Measurements from ENCODE around the gene GOLGA8J. TPM values are rescaled to one million over a fixed set of nuclear protein-coding genes. Genes with fewer than 3 reads are reported as not detected.
"Not testable (repeated sequence)": the region's sequence is repeated elsewhere in the genome, so short reads cannot be mapped to it uniquely, and the experiment has no call there.

GOLGA8J gene, protein sequence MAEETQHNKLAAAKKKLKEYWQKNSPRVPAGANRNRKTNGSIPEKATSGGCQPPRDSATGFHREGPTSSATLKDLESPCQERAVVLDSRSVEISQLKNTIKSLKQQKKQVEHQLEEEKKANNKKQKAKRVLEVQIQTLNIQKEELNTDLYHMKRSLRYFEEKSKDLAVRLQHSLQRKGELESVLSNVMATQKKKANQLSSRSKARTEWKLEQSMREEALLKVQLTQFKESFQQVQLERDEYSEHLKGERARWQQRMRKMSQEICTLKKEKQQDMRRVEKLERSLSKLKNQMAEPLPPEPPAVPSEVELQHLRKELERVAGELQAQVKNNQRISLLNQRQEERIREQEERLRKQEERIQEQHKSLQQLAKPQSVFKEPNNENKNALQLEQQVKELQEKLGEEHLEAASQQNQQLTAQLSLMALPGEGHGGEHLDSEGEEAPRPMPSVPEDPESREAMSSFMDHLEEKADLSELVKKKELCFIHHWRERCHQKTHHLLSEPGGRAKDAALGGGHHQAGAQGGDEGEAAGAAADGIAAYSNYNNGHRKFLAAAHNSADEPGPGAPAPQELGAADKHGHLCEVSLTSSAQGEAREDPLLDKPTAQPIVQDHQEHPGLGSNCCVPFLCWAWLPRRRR
- total RNA-seq (2013), result 0.17 TPM
- under 1 TPM in 1 of 3 donors, not detected in 2; 0.08 TPM for polyA plus RNA-seq
- polyA minus RNA-seq, result not detected in 2 replicates
- 0.06 to 1.2 (median 0.10) reads per million in 11 experiments for total RNA-seq

DNA sequence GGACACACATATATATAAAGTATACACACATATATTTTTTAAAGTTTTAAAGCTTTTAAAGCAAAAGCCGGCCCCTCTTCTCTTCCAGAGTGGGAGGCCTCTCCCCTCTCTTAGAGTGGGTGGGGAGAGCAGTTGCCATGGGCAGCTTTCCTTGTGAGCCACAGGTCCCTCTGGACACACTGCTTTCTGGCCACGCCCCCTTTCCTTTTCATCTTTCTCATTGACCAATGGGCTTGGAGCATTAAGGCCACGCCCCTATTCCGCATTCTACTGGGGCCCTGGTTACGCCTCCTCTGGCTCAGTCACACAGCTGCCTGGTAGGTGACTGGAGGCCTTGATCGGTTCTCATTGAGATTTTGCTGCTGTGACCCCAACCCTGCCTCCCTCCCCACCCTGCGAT is at the start of gene GOLGA8J:
GOLGA8J (plus strand) TSS at position 301 of the 400 bp plus-strand sequence; CDS start at position 399, 98 bp downstream.
- DNase-seq; H3K36me3 Mint-ChIP-seq; H3K9ac ChIP-seq (ENCODE audit: insufficient read depth, low read length, poor library complexity, severe bottlenecking); H3K4me1 ChIP-seq (ENCODE audit: control insufficient read depth in 1 of 2, insufficient read depth in 2 of 2, low read length in 2 of 2); H3K9me3 ChIP-seq (replicated peaks in 1 of 2; ENCODE audit: control insufficient read depth in 1 of 2, insufficient read depth in 1 of 2, low read length in 2 of 2); H4K20me1 ChIP-seq (ENCODE audit: insufficient read depth, low read length); H3K79me2 ChIP-seq (ENCODE audit: insufficient read depth, low read length); H3K27me3 Mint-ChIP-seq (ENCODE audit: low read depth in 3 of 3); H3K4me3 Mint-ChIP-seq; H3K4me3 ChIP-seq (replicated peaks in 1 of 3; ENCODE audit: low read depth in 2 of 3, low read length in 3 of 3); intact Hi-C loops (cut with micrococcal nuclease); H2AFZ ChIP-seq (ENCODE audit: insufficient read depth, low read depth, low read length, poor library complexity, severe bottlenecking); H3K4me1 Mint-ChIP-seq; H3K9me3 Mint-ChIP-seq; H3K36me3 ChIP-seq (replicated peaks in 1 of 2; ENCODE audit: control insufficient read depth in 1 of 2, insufficient read depth in 2 of 2, low read length in 2 of 2); H3K27me3 ChIP-seq (ENCODE audit: control insufficient read depth in 2 of 2, insufficient read depth in 2 of 2, low read length in 2 of 2); H3K27ac ChIP-seq (ENCODE audit: low read depth in 1 of 2, low read length in 2 of 2); H3K4me2 ChIP-seq (replicated peaks; ENCODE audit: extremely low read depth, low read length, poor library complexity, severe bottlenecking); H3K27ac Mint-ChIP-seq: not testable (repeated sequence)
- WGBS (ENCODE audit: insufficient coverage), result no CpG with 5 or more reads among the region's 7 CpGs

DNA sequence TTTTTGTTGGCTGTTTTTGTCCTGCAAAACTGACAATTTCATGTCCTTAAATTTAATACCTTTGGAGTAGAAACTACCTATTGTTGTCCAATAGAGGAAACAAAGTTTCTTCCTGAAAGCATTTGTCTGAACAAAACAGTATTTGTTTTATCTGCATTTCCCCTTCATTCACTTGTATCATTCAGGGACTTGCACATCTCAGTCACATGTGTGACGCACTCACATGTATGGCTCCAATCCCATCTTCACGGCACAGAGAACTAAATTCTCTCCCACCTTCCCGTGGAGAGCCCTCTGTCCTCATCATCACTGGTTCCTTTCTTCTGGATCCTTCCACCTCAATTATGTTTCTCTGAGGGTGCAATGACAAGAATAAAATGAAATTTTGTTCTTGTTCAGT is 49.5 kb upstream of the GOLGA8J start:
- Histone ChIP-seq H3K9ac (ENCODE audit: insufficient read depth, low read length, poor library complexity, severe bottlenecking) (no peak overlapping the region), H3K36me3 (replicated peaks in 1 of 2; ENCODE audit: control insufficient read depth in 1 of 2, insufficient read depth in 2 of 2, low read length in 2 of 2) (no peaks in the 10 kb centered on the region), H3K4me1 (ENCODE audit: control insufficient read depth in 1 of 2, insufficient read depth in 2 of 2, low read length in 2 of 2) (no peaks in the 10 kb centered on the region), H3K27ac (ENCODE audit: low read depth in 1 of 2, low read length in 2 of 2) (no peak overlapping the region), H4K20me1 (ENCODE audit: insufficient read depth, low read length) (no peaks in the 10 kb centered on the region), H3K4me2 (replicated peaks; ENCODE audit: extremely low read depth, low read length, poor library complexity, severe bottlenecking) (no peak overlapping the region), H3K27me3 (ENCODE audit: control insufficient read depth in 2 of 2, insufficient read depth in 2 of 2, low read length in 2 of 2) (no peaks in the 10 kb centered on the region), H3K79me2 (ENCODE audit: insufficient read depth, low read length) (no peaks in the 10 kb centered on the region), H3K4me3 (replicated peaks in 1 of 3; ENCODE audit: low read depth in 2 of 3, low read length in 3 of 3) (no peak overlapping the region), H3K9me3 (replicated peaks in 1 of 2; ENCODE audit: control insufficient read depth in 1 of 2, insufficient read depth in 1 of 2, low read length in 2 of 2) (no peaks in the 10 kb centered on the region), H2AFZ (ENCODE audit: insufficient read depth, low read depth, low read length, poor library complexity, severe bottlenecking) (no peak overlapping the region)
- intact Hi-C loops (cut with micrococcal nuclease), result no loop called here
- H3K4me1 Mint-ChIP-seq, result no peaks in the 10 kb centered on the region
- TF ChIP-seq, protein P1, sequence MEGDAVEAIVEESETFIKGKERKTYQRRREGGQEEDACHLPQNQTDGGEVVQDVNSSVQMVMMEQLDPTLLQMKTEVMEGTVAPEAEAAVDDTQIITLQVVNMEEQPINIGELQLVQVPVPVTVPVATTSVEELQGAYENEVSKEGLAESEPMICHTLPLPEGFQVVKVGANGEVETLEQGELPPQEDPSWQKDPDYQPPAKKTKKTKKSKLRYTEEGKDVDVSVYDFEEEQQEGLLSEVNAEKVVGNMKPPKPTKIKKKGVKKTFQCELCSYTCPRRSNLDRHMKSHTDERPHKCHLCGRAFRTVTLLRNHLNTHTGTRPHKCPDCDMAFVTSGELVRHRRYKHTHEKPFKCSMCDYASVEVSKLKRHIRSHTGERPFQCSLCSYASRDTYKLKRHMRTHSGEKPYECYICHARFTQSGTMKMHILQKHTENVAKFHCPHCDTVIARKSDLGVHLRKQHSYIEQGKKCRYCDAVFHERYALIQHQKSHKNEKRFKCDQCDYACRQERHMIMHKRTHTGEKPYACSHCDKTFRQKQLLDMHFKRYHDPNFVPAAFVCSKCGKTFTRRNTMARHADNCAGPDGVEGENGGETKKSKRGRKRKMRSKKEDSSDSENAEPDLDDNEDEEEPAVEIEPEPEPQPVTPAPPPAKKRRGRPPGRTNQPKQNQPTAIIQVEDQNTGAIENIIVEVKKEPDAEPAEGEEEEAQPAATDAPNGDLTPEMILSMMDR (IDR thresholded peaks at IDR 0.05), result no peak
- H3K4me3 Mint-ChIP-seq, result no peak overlapping the region
- no peak for DNase-seq
- H3K36me3 Mint-ChIP-seq, result no peaks in the 10 kb centered on the region
- H3K9me3 Mint-ChIP-seq, result peaks cover 0 to 6% (median 0%) of the 10 kb centered on the region in 7 donors
- no peaks in the 10 kb centered on the region for H3K27me3 Mint-ChIP-seq (ENCODE audit: low read depth in 3 of 3)
- H3K27ac Mint-ChIP-seq, result no peak overlapping the region
- WGBS (ENCODE audit: insufficient coverage), result no CpG with 5 or more reads among the region's 3 CpGs

Data from CD14-positive monocyte (primary cell).